Activated CD8-positive, alpha-beta memory T cell treated with anti-CD3 and anti-CD28 coated beads for 48 hours (primary cell): ENCODE measurements around the gene TDRD7.

Experiments used
- DNase-seq, 3 experiments: peaks; one replicate each; pipeline ENCODE4 v3.0.0-alpha.2; 2020; ENCODE audit warnings: low read depth in 2 of 3, low spot score in 2 of 3

Gene TDRD7, protein sequence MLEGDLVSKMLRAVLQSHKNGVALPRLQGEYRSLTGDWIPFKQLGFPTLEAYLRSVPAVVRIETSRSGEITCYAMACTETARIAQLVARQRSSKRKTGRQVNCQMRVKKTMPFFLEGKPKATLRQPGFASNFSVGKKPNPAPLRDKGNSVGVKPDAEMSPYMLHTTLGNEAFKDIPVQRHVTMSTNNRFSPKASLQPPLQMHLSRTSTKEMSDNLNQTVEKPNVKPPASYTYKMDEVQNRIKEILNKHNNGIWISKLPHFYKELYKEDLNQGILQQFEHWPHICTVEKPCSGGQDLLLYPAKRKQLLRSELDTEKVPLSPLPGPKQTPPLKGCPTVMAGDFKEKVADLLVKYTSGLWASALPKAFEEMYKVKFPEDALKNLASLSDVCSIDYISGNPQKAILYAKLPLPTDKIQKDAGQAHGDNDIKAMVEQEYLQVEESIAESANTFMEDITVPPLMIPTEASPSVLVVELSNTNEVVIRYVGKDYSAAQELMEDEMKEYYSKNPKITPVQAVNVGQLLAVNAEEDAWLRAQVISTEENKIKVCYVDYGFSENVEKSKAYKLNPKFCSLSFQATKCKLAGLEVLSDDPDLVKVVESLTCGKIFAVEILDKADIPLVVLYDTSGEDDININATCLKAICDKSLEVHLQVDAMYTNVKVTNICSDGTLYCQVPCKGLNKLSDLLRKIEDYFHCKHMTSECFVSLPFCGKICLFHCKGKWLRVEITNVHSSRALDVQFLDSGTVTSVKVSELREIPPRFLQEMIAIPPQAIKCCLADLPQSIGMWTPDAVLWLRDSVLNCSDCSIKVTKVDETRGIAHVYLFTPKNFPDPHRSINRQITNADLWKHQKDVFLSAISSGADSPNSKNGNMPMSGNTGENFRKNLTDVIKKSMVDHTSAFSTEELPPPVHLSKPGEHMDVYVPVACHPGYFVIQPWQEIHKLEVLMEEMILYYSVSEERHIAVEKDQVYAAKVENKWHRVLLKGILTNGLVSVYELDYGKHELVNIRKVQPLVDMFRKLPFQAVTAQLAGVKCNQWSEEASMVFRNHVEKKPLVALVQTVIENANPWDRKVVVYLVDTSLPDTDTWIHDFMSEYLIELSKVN

GRCh38 chr9:97411789-97412625, at the start of gene TDRD7:
Gene TDRD7, plus strand, starts transcription at chr9:97412096. Its CDS starts 16,370 bp downstream, at chr9:97428466.
- DNase-seq, result peak; percentile 80 to 90 (median 85)

GRCh38 chr9:97362777-97363545, 48.9 kb upstream of the TDRD7 start:
- DNase-seq, result no peak

DNA sequence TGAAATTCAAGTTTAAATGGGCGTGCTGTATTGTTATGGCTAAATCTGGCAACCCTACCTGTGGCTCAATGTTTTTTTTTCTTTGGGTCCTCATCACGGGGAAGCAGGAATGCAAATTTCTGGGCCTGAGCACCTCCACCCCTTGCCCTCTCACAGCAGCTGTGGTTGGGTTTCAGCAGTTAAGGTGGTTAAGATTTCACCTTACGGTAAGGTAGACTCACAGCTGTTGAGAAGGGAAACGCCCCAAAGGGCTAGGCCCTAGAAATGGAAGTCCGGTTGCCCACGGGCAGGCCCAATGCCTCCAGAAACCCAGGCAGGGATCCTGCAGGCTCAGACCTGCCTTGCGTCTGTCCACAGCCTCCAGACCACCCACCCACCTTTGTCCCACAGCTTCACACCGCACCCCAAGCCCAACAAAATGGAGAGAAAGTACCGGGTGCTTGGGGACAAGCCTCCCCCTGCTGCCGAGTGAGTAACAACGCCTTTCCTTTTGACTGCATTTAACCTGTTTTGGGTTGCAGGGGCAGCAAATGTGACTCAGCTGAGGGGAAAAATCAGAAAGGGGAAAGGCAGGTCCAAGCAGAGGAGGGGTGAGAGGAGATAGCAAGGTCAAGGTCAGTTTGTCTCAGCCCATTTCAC, 48.1 kb upstream of the TDRD7 start:
- no peak for DNase-seq

GRCh38 chr9:97364769-97365490, 47.0 kb upstream of the TDRD7 start:
- DNase-seq, result no peak

- no peak for DNase-seq
Measured at GRCh38 chr9:97365634-97366033, 46.3 kb upstream of the TDRD7 start.

DNA sequence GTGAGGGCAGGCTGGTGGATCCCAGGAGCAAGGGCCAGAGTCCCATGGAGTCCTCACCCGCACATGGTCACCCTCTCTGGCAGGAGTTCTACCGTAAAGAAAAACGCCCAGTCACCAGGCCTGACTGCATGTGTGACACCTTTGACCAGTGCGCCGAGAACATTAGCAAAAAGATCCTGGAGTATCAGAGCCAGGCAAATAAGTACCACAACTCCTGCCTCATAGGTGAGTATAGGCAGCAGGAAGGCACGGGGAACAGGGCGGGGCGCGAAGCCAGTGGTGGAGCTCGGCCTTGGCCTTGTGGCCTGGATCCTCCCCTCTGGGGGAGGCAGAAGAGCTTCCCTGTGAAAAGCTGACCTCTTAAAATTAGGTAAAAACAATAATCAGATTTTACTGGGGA, 45.4 kb upstream of the TDRD7 start:
- no peak for DNase-seq

DNA sequence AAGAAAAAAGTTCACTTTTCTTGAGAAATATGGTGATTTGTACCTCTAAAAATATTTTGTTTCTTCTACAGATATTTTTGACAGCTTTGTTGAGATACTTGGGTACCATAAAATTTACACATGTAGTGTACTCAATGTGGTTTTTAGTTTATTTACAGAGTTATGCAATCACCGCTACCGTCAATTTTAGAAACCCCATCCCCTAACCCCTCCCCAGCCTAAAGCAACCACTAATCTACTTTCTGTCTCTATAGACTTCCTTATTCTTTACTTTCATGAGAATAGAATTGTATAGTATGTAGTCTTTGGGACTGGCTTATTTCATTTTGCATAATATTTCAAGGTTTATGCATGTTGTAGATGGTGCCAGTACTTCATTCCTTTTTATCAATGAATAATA, 45.0 kb upstream of the TDRD7 start:
- DNase-seq, result no peak

DNA sequence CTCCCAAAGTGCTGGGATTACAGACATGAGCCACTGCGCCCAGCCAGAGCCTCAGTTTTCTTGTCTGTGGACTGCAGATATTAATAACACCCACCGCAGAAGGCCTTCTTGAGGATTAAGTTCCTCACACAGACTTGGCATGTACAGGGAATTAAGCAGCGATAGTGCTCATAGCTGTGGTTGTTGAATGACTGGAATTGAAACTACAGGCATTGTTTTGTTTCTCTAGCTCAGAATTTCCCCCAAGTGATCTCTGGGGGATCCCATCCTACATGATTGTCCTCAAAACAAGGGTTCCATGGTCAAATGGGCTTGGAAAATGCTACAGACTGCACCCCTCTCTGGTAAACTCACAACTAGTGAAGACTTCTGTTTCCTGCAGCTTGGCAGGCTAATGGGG, 44.2 kb upstream of the TDRD7 start:
- DNase-seq, result no peak

GRCh38 chr9:97368964-97369363, 42.9 kb upstream of the TDRD7 start:
- DNase-seq, result no peak

GRCh38 chr9:97372580-97372979, 39.3 kb upstream of the TDRD7 start:
- DNase-seq, result no peak

DNA sequence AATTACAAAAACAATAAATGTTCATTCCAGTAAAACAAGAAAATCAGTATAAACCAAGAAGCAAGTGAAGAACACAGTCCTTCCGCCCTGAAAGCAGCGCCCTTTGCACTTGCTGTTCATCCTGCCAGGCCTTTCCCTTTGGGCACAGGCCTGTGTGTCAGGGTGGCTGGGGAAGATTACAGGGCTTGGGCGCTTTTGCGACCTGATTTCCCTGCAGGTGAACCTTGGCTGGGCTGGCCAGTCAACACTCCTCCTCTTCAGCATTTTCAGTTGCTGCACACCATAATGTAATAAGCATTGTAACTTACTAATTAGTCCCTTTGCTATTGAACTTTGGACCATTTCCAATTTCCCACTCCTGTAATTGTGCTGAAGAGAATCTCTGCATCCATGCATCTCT, 38.6 kb upstream of the TDRD7 start:
- DNase-seq, result no peak

DNA sequence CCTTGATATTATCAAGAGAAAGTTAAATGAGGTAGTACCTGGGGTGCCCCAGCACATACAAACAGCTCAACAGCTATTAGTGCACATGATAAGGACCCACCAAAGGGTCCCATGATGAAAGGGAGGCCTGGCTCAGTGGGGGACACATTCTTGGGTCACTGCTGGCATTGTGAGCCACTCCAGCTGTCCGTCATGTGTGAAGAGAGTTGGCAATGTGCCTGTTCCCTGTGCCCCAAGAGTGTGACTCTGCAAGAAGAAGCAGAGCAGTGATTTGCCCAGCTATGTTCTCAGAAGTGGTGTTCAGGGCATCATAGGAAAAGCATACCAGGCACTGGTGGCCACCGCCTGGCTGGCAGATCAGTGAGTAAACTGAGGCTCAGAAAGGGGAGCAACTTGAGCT, 37.1 kb upstream of the TDRD7 start:
- DNase-seq, result no peak

- DNase-seq, result no peak
Measured at GRCh38 chr9:97376902-97377301, 35.0 kb upstream of the TDRD7 start.

DNA sequence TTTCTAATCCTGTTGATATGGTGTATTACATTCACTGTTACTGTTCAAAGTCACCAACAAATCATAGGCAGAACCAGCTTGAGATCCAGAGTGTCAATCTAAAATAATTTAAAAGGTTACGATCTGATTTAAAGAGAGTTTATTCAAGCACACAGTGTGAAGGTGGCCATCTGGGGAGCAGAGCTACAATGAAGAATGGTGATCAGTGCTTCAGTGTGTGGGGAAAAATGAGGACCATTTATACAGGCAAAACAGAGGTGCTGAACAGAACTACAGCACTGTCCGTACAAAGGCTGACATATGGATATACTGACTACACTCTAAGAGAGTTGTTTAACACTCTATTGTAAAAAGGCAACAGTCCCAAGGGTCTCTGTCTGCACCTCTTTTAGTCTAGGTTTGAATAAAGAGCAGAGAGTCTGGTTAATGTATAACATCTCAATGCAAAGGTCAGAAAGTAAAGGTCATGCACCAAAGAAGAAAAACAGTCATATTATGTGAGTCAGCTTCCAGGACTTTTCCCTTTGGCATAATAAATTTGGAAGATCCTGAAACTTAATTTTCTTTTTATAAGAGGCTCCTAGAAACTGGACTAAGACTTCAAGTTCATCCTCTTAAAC, 29.7 kb upstream of the TDRD7 start:
- DNase-seq, result no peak

DNA sequence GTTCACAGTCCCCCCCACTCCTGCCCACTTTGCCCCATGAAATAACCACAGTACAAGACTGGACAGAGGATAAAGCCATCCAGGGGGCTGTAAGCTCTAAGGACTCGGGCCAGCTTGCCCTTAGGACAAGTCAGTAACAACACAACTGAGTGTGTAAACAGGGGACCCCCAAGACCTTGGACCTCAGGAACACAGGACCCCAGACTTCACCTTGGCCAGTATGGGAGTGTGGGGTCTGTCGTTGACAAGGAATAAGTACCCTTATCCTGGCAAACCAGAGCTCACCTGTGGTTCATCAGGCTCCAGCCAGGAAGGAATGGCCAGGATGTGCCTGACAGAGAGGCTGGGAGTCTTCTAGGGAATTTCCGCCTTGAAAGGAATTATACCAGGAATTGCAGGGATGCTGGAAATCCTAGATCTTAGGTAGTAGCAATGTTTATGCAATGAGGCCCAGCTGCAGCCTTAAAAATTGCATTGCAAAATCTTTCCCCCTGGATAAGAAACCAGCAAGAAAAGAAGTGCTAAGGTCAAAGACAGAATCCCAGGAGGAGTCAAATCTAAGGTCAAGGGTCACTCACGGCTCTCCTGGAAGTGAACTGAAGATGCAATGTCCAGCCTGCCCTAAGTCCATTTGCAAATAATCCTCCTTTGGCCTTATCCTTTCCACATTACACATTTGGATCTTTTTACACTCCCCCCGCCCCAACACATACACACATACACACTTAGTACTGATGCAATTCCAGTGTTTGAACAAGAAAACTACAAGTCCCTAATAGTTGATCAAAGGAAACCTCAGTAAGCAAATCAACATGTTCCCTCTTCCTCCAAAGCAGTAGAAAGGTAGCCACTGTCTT, 27.3 kb upstream of the TDRD7 start:
- DNase-seq, result no peak

- no peak for DNase-seq
Measured at GRCh38 chr9:97385626-97386264, 26.2 kb upstream of the TDRD7 start.

DNA sequence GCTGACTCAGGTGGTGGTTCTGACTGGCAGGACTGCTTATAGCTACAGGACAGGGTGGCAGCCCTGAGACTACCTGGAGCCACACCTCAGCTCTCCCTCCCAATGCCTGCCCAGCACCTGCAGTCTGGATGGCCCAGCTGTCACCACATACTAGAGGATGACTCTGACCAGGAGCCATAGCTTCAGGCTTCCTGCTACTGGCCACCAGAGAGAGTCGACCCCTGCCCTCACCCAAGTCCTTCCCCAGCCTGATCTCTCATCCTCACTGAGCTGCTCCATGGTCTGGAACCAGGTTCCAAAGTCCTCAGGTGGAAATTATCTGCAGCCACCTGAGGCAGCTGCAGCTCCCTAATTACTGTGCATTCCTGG, 25.6 kb upstream of the TDRD7 start:
- DNase-seq, result no peak
